Measurements from ENCODE around the gene NR2C2AP. TPM values are rescaled to one million over a fixed set of nuclear protein-coding genes. Genes with fewer than 3 reads are reported as not detected.

Gene NR2C2AP
- total and polyA plus RNA-seq, 2 of the 4 experiments (the other 2 are of a cell fraction) = 5.4 to 9.0 TPM

- Histone ChIP-seq H3K23ac (ENCODE audit: low read depth, low read length) (no peak overlapping the region), H3K4me3 (ENCODE audit: insufficient read depth, low read depth, low read length) (no peak overlapping the region), H2AFZ (replicated peaks; ENCODE audit: low read length, poor library complexity) (no peak overlapping the region), H3K18ac (ENCODE audit: low read depth, low read length) (no peak overlapping the region), H3K4me2 (ENCODE audit: low read depth, low read length) (no peak overlapping the region), H2BK15ac (ENCODE audit: low read depth, low read length) (no peak overlapping the region), H3K9me1 (ENCODE audit: insufficient read depth, low read length) (peaks cover 11% of the 10 kb centered on the region), H3K27ac (ENCODE audit: insufficient read depth, low read length) (no peak overlapping the region), H3K56ac (ENCODE audit: extremely low read depth, insufficient read depth, low read length) (no peak overlapping the region), H3K4ac (ENCODE audit: low read depth, low read length) (no peak overlapping the region; the same call in 1 of the 2 replicates), H3K4me1 (ENCODE audit: control insufficient read depth, insufficient read depth, low read length) (peaks cover 24% of the 10 kb centered on the region), H4K8ac (ENCODE audit: low read depth in 2 of 2, low read length in 2 of 2) (no peak overlapping the region), H4K5ac (ENCODE audit: low read depth, low read length) (no peak overlapping the region), H3K9ac (ENCODE audit: low read depth, low read length) (no peak overlapping the region), H4K20me1 (ENCODE audit: insufficient read depth, low read length) (no peaks in the 10 kb centered on the region), H3K79me1 (ENCODE audit: low read depth in 1 of 2, low read length in 2 of 2) (no peaks in the 10 kb centered on the region), H3K27me3 (ENCODE audit: control insufficient read depth, insufficient read depth, low read length) (no peaks in the 10 kb centered on the region), H3K36me3 (ENCODE audit: control insufficient read depth, insufficient read depth, low read length) (no peaks in the 10 kb centered on the region), H3K9me3 (ENCODE audit: control insufficient read depth, insufficient read depth, low read length) (no peaks in the 10 kb centered on the region), H2AK9ac (replicated peaks; ENCODE audit: low read depth, low read length, poor library complexity) (no peak overlapping the region), H2BK5ac (ENCODE audit: low read depth, low read length, poor library complexity, severe bottlenecking) (no peak overlapping the region), H2BK20ac (ENCODE audit: low read depth, low read length) (no peak overlapping the region), H2AK5ac (ENCODE audit: low read depth, low read length) (0 out of 2 replicates have a peak overlapping the region, but pooled peaks have one; percentile 2), H4K91ac (ENCODE audit: insufficient read depth, low read depth, low read length) (no peak overlapping the region), H3K14ac (replicated peaks; ENCODE audit: low read depth, low read length) (no peak overlapping the region), H2BK120ac (ENCODE audit: low read depth, low read length) (no peak overlapping the region)
- ATAC-seq (ENCODE audit: low read depth) = no peak
- POLR2A ChIA-PET (ENCODE audit: unreplicated experiment) = no interaction called here
- CTCF ChIA-PET = interaction anchor here (0.6 kb wide), 1 partner anchor 323 kb away, joined by 5 read pairs; no protein-coding TSS in a partner anchor
- BruUV-seq (replicated peaks) = no TSS peak
- no peak for DNase-seq
- in situ Hi-C loops (cut with MboI; ENCODE audit: low sequenced_read_pairs) (no loop called here), dilution Hi-C loops (cut with HindIII; ENCODE audit: low sequenced_read_pairs, unreplicated experiment) (no loop called here), intact Hi-C loops (cut with micrococcal nuclease) (loop anchor here (10.0 kb wide), 1 partner anchor 105 kb away; the partner anchor contains the start of gene SLC25A42)
- 85% methylated on average over 5 of the region's 9 CpGs; no CpG with 5 or more reads in 1 of the 2 experiments for WGBS, 2 experiments (ENCODE audit: extremely low coverage in 2 of 2, insufficient read length in 1 of 2)
- TF ChIP-seq CTCF (conservative IDR thresholded peaks at IDR 0.05; ENCODE audit: low read depth, low read length) (no peak), MAFK (IDR thresholded peaks at IDR 0.05; ENCODE audit: low read depth, low read length) (no peak), RAD21 (IDR thresholded peaks at IDR 0.05; ENCODE audit: low read length) (no peak), ELK1 (IDR thresholded peaks at IDR 0.05; ENCODE audit: borderline replicate concordance, low read depth, low read length) (no peak), RFX5 (IDR thresholded peaks at IDR 0.05; ENCODE audit: low read depth, low read length) (no peak), CEBPB (IDR thresholded peaks at IDR 0.05; ENCODE audit: low read depth, low read length) (no peak), MAZ (IDR thresholded peaks at IDR 0.05; ENCODE audit: borderline replicate concordance, low read depth, low read length) (no peak), SMC3 (IDR thresholded peaks at IDR 0.05; ENCODE audit: low read depth, low read length) (no peak), NFE2L2 (IDR thresholded peaks at IDR 0.05; ENCODE audit: low read depth, low read length) (no peak), USF2 (IDR thresholded peaks at IDR 0.05; ENCODE audit: low read depth, low read length) (no peak), BHLHE40 (IDR thresholded peaks at IDR 0.05; ENCODE audit: low read depth, low read length) (no peak), CHD1 (IDR thresholded peaks at IDR 0.05; ENCODE audit: low read depth, low read length) (no peak), RCOR1 (IDR thresholded peaks at IDR 0.05; ENCODE audit: insufficient replicate concordance, low read length) (no peak), POLR2A (IDR thresholded peaks at IDR 0.05; ENCODE audit: low read depth, low read length) (no peak), MXI1 (IDR thresholded peaks at IDR 0.05; ENCODE audit: borderline replicate concordance, low read depth, low read length) (no peak)
Measured at GRCh38 chr19:19169236-19170052, 33.8 kb downstream of the NR2C2AP start.

Data from IMR-90 (cell line).